HepG2 (cell line): Measurements from ENCODE around the gene ESF1. TPM values are rescaled to one million over a fixed set of nuclear protein-coding genes. Genes with fewer than 3 reads are reported as not detected.

Experiments used
- ERF ChIP-seq: IDR thresholded peaks from 2 replicates; pipeline ENCODE4 v1.6.1; 2018; ENCODE audit warnings: missing biosample characterization, missing genetic modification reagents
- IKZF1 ChIP-seq: fragments of 450-650 bp; IDR thresholded peaks from 2 replicates; pipeline ENCODE4 v1.7.1; 2016
- ISL2 ChIP-seq: sonication (generic); formaldehyde crosslinking; IDR thresholded peaks from 2 replicates; pipeline ENCODE4 v1.5.0; 2020; ENCODE audit warnings: missing genetic modification reagents
- JUN ChIP-seq: sonication (generic); formaldehyde crosslinking; IDR thresholded peaks from 2 replicates; pipeline ENCODE4 v1.4.0; 2020; ENCODE audit warnings: mild to moderate bottlenecking, missing genetic modification reagents
- MED13 ChIP-seq: sonication (generic); formaldehyde crosslinking; IDR thresholded peaks from 2 replicates; pipeline ENCODE4 v1.5.0; 2020; ENCODE audit warnings: missing genetic modification reagents
- MTA3 ChIP-seq: sonication (generic); formaldehyde crosslinking; IDR thresholded peaks from 2 replicates; pipeline ENCODE4 v1.4.0; 2020; ENCODE audit warnings: missing genetic modification reagents
- MYPOP ChIP-seq: sonication (generic); formaldehyde crosslinking; IDR thresholded peaks from 2 replicates; pipeline ENCODE4 v1.8.1; 2023; ENCODE audit warnings: mild to moderate bottlenecking, moderate library complexity, missing genetic modification reagents
- NR3C1 ChIP-seq: sonication (generic); formaldehyde crosslinking; IDR thresholded peaks from 2 replicates; pipeline ENCODE4 v1.4.0; 2020; ENCODE audit warnings: missing genetic modification reagents
- PPARG ChIP-seq: conservative IDR thresholded peaks from 2 replicates; pipeline ENCODE4 v1.6.1; 2016; ENCODE audit warnings: missing biosample characterization, missing genetic modification reagents
- SALL1 ChIP-seq: sonication (generic); formaldehyde crosslinking; IDR thresholded peaks from 2 replicates; pipeline ENCODE4 v1.8.0; 2022; ENCODE audit warnings: mild to moderate bottlenecking, missing genetic modification reagents
- SMAD9 ChIP-seq: sonication (generic); formaldehyde crosslinking; IDR thresholded peaks from 2 replicates; pipeline ENCODE4 v1.5.1; 2020; ENCODE audit warnings: mild to moderate bottlenecking, missing genetic modification reagents
- SRSF4 ChIP-seq: fragments of 200-400 bp; formaldehyde crosslinking; IDR thresholded peaks from one replicate; pipeline ENCODE4 v1.6.1; 2018; ENCODE audit warnings: mild to moderate bottlenecking, low read depth, low read length, moderate library complexity; ENCODE audit not compliant: poor library complexity, severe bottlenecking
- THYN1 ChIP-seq: sonication (generic); formaldehyde crosslinking; IDR thresholded peaks from 2 replicates; pipeline ENCODE4 v1.8.1; 2023; ENCODE audit warnings: low read depth, mild to moderate bottlenecking, moderate library complexity, missing genetic modification reagents, borderline replicate concordance
- TOPORS ChIP-seq: sonication (generic); formaldehyde crosslinking; IDR thresholded peaks from 2 replicates; pipeline ENCODE4 v1.8.0; 2023; ENCODE audit warnings: mild to moderate bottlenecking, missing genetic modification reagents
- ZBTB34 ChIP-seq: sonication (generic); formaldehyde crosslinking; IDR thresholded peaks from 2 replicates; pipeline ENCODE4 v1.8.0; 2022; ENCODE audit warnings: mild to moderate bottlenecking, missing genetic modification reagents
- ZNF138 ChIP-seq: sonication (generic); formaldehyde crosslinking; IDR thresholded peaks from 2 replicates; pipeline ENCODE4 v1.5.0; 2020; ENCODE audit warnings: mild to moderate bottlenecking, low read depth, missing genetic modification reagents
- ZNF275 ChIP-seq: sonication (generic); formaldehyde crosslinking; IDR thresholded peaks from 2 replicates; pipeline ENCODE4 v1.8.0; 2022; ENCODE audit warnings: missing genetic modification reagents, mild to moderate bottlenecking, inconsistent platforms, borderline replicate concordance
- ZNF446 ChIP-seq: sonication (generic); formaldehyde crosslinking; IDR thresholded peaks from 2 replicates; pipeline ENCODE4 v1.5.0; 2020; ENCODE audit warnings: mild to moderate bottlenecking, missing genetic modification reagents
- ZNF569 ChIP-seq: sonication (generic); formaldehyde crosslinking; IDR thresholded peaks from 2 replicates; pipeline ENCODE4 v1.5.0; 2020; ENCODE audit warnings: mild to moderate bottlenecking, missing genetic modification reagents, moderate library complexity, borderline replicate concordance
- ZNF639 ChIP-seq: conservative IDR thresholded peaks from 2 replicates; pipeline ENCODE4 v1.6.1; 2018; ENCODE audit warnings: missing genetic modification reagents
- ZNF709 ChIP-seq: sonication (generic); formaldehyde crosslinking; IDR thresholded peaks from 2 replicates; pipeline ENCODE4 v1.5.0; 2020; ENCODE audit warnings: mild to moderate bottlenecking, missing genetic modification reagents
- polyA plus RNA-seq, 8 experiments: library from polyadenylated mRNA; depleted of rRNA in 3 of 8; stranded (reverse) in 7 of 8; unstranded in 1 of 8; fragments of >200 nt; fragmentation: Illumina TruSeq in 4 of 8; extraction: Trizol in 4 of 8; gene quantifications; 2 replicates each; pipeline versions ENCODE4 v1.2.1 to v1.2.3, GENCODE V29; 2011 to 2016; ENCODE audit warnings: low read depth in 4 of 8, missing spikeins in 1 of 8, mixed read lengths in 1 of 8; ENCODE audit not compliant: insufficient read depth in 1 of 8
- total RNA-seq, 5 experiments: library from RNA; depleted of rRNA; stranded (reverse); fragments of >200 nt; fragmentation: Illumina TruSeq; extraction: Trizol; gene quantifications; 2 replicates each; pipeline ENCODE4 v1.2.3, GENCODE V29; 2016; ENCODE audit warnings: low read depth in 1 of 5
- TF ChIP-seq, protein P1 (sequence below): sonication (generic); formaldehyde crosslinking; conservative IDR thresholded peaks from 2 replicates; pipeline ENCODE4 v1.4.0; 2020; ENCODE audit warnings: missing genetic modification reagents
- TF ChIP-seq, protein P2 (sequence below): sonication (generic); formaldehyde crosslinking; IDR thresholded peaks from 2 replicates; pipeline ENCODE4 v1.5.0; 2020; ENCODE audit warnings: missing genetic modification reagents

ESF1 gene
- total and polyA plus RNA-seq, 2 of the 13 experiments (the other 11 are each of a cell fraction or from before 2014, with no cell fraction given), result 7.3 to 66.9 TPM

GRCh38 chr20:13681248-13682125 is 103.2 kb downstream of the ESF1 start (continued):
- TF ChIP-seq TOPORS (CRISPR knock-in tag), result no peak
- peak; percentile 99 for TF ChIP-seq JUN (CRISPR knock-in tag)
- no peak for TF ChIP-seq ZNF709 (CRISPR knock-in tag)
- TF ChIP-seq THYN1 (CRISPR knock-in tag), result no peak
- TF ChIP-seq ZNF138 (CRISPR knock-in tag), result no peak
- TF ChIP-seq ZNF639 (CRISPR knock-in tag), result no peak
- no peak; the same call in 1 of the 2 replicates for TF ChIP-seq ERF (CRISPR knock-in tag)
- no peak for TF ChIP-seq IKZF1
- TF ChIP-seq, protein P1, sequence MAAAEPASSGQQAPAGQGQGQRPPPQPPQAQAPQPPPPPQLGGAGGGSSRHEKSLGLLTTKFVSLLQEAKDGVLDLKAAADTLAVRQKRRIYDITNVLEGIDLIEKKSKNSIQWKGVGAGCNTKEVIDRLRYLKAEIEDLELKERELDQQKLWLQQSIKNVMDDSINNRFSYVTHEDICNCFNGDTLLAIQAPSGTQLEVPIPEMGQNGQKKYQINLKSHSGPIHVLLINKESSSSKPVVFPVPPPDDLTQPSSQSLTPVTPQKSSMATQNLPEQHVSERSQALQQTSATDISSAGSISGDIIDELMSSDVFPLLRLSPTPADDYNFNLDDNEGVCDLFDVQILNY (CRISPR knock-in tag), result no peak
- no peak for TF ChIP-seq SRSF4
- TF ChIP-seq ZNF446 (CRISPR knock-in tag), result no peak
- peak; percentile 67; the same call in 1 of the 2 replicates for TF ChIP-seq SALL1 (CRISPR knock-in tag)
- no peak for TF ChIP-seq SMAD9
- peak; percentile 31; the same call in 1 of the 2 replicates for TF ChIP-seq MYPOP (CRISPR knock-in tag)
- TF ChIP-seq NR3C1 (CRISPR knock-in tag), result no peak
- no peak for TF ChIP-seq ZBTB34 (CRISPR knock-in tag)
- TF ChIP-seq MED13 (CRISPR knock-in tag), result peak; percentile 14; the same call in 1 of the 2 replicates
- no peak for TF ChIP-seq ZNF569 (CRISPR knock-in tag)
- TF ChIP-seq, protein P2, sequence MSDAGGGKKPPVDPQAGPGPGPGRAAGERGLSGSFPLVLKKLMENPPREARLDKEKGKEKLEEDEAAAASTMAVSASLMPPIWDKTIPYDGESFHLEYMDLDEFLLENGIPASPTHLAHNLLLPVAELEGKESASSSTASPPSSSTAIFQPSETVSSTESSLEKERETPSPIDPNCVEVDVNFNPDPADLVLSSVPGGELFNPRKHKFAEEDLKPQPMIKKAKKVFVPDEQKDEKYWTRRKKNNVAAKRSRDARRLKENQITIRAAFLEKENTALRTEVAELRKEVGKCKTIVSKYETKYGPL (CRISPR knock-in tag), result no peak
- TF ChIP-seq ZNF275 (CRISPR knock-in tag), result no peak
- no peak for TF ChIP-seq MTA3
- peak; percentile 41; the same call in 1 of the 2 replicates for TF ChIP-seq PPARG (CRISPR knock-in tag)
- TF ChIP-seq ISL2 (CRISPR knock-in tag), result peak; percentile 40; the same call in 1 of the 2 replicates
